ENCODE results near the gene RIPPLY2.

The RIPPLY2 gene

DNA sequence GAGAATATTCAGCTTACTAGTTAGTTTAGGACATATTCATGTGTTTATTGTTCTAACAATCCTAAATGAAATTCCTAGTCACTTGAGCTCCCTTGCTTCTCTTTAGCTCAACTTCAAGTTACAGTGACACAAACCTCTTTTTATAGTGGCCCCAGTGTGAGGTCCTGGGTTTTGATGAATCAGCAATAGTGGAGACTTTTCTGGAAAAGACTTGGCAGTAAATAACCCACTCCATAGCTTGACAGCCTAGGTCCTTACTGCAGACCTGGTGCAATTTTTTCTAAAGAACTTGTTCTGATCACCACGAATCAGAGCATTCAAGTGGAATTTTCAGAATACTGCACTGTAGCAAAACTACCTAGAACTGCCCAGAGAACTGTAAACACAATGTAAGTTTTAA is 6.9 kb upstream of the RIPPLY2 start:
- in situ Hi-C loops (cut with HindIII; ENCODE audit: low pct_unique_long_range_greater_than_20kb, low sequenced_read_pairs), result no loop called here
- no peak for TF ChIP-seq JUND (IDR thresholded peaks at IDR 0.05; ENCODE audit: low read depth)
- no peak for DNase-seq (ENCODE audit: low read depth in 1 of 2, low spot score in 1 of 2)

GRCh38 chr6:83847179-83847578 is 6.0 kb upstream of the RIPPLY2 start:
- no peak for TF ChIP-seq JUND (IDR thresholded peaks at IDR 0.05; ENCODE audit: low read depth)
- no peak for DNase-seq (ENCODE audit: low read depth in 1 of 2, low spot score in 1 of 2)
- in situ Hi-C loops (cut with HindIII; ENCODE audit: low pct_unique_long_range_greater_than_20kb, low sequenced_read_pairs), result no loop called here

DNA sequence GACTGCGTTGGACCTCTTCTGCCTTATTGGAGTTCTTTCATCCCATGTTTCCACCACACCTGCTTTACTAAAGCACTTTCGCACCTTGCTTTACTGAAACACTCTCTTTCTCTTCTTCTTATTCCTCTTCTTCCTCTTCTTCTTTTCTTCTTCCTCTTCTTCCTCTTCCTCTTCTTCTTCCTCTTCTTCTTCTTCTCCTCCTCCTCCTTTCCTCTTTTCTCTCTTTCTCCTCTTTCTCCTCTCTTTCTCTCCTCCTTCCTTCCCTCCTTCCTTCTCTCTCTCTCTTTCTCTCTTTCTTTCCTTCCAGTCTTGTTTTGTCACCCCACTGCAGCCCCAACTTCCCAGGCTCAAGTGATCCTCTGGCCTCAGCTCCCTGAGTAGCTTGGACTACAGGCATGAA is 4.0 kb upstream of the RIPPLY2 start:
- in situ Hi-C loops (cut with HindIII; ENCODE audit: low pct_unique_long_range_greater_than_20kb, low sequenced_read_pairs), result no loop called here
- DNase-seq (ENCODE audit: low read depth in 1 of 2, low spot score in 1 of 2), result no peak
- TF ChIP-seq JUND (IDR thresholded peaks at IDR 0.05; ENCODE audit: low read depth), result no peak

GRCh38 chr6:83849610-83850009 is 3.5 kb upstream of the RIPPLY2 start:
- no peak for DNase-seq (ENCODE audit: low read depth in 1 of 2, low spot score in 1 of 2)
- no peak for TF ChIP-seq JUND (IDR thresholded peaks at IDR 0.05; ENCODE audit: low read depth)
- in situ Hi-C loops (cut with HindIII; ENCODE audit: low pct_unique_long_range_greater_than_20kb, low sequenced_read_pairs), result no loop called here

DNA sequence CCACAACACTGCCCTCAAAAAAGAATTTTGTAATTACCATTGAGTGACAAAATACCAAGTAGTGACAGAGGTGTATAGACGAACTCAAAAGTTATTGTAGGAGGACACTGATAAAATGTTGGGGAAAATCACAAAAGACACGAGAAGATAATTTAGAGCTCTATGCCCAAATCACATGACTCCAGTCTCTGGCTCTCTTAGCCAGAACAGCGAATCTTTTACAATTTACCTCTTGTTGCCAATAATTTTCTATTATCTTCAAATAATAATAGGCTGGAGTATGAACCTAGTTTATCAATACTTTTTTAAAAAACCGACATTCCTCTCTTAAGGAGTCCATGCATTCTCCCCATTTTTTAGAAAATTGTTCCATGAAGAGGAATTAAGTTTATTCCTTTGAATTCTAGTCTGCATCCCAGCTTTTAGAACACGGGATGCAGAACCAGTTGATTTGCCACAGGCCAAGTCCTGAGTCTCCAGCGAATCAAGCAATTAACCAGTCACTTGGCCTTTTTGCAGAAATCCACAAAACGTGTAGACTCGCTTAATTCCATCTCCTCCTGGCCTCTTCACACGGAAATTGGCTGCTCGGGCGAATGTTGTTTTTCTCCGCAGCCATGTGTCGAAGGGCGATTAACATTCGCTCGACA is 507 bp upstream of the RIPPLY2 start:
- in situ Hi-C loops (cut with HindIII; ENCODE audit: low pct_unique_long_range_greater_than_20kb, low sequenced_read_pairs), result no loop called here

DNA sequence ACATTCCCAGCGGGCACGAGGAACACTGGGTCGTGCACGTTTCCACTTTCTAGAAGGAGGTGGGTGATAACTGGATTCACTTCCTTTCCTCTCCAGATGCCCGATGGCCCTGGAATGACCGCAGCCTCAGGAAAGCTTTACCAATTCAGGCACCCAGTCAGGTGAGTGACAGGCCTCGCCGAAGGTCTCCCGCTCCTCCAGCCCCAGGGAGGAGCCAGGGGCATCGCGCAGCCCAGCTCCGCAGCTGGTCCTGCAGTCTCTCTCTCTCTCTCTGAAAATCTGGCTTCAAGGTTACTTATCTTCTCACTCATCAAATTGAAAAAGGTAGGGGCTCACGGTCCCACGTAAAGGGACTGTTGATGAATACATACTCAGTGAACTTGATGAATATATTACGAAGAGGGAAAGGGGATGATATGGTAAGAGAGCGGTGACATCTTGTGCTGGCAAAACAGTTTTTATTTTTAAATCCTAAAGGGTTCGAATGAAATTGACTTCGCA is 891 bp downstream of the RIPPLY2 start:
- no peak for DNase-seq (ENCODE audit: low read depth in 1 of 2, low spot score in 1 of 2)
- no peak for TF ChIP-seq JUND (IDR thresholded peaks at IDR 0.05; ENCODE audit: low read depth)
- in situ Hi-C loops (cut with HindIII; ENCODE audit: low pct_unique_long_range_greater_than_20kb, low sequenced_read_pairs), result no loop called here

More for the DNA sequence above, 507 bp upstream of the RIPPLY2 start:
- TF ChIP-seq JUND (IDR thresholded peaks at IDR 0.05; ENCODE audit: low read depth), result no peak
- DNase-seq (ENCODE audit: low read depth in 1 of 2, low spot score in 1 of 2), result no peak

- no peak for DNase-seq (ENCODE audit: low read depth in 1 of 2, low spot score in 1 of 2)
- no peak for TF ChIP-seq JUND (IDR thresholded peaks at IDR 0.05; ENCODE audit: low read depth)
- in situ Hi-C loops (cut with HindIII; ENCODE audit: low pct_unique_long_range_greater_than_20kb, low sequenced_read_pairs), result no loop called here
Measured at GRCh38 chr6:83854766-83855165, 1.6 kb downstream of the RIPPLY2 start.

GRCh38 chr6:83859410-83860358 is 6.5 kb downstream of the RIPPLY2 start, which contains the start of gene CYB5R4:
CYB5R4 (plus strand) TSS chr6:83859689; CDS start chr6:83859783, 94 bp downstream.
- peak; percentile 87 to 96 for DNase-seq (ENCODE audit: low read depth in 1 of 2, low spot score in 1 of 2)
- in situ Hi-C loops (cut with HindIII; ENCODE audit: low pct_unique_long_range_greater_than_20kb, low sequenced_read_pairs), result no loop called here
- no peak for TF ChIP-seq JUND (IDR thresholded peaks at IDR 0.05; ENCODE audit: low read depth)

DNA sequence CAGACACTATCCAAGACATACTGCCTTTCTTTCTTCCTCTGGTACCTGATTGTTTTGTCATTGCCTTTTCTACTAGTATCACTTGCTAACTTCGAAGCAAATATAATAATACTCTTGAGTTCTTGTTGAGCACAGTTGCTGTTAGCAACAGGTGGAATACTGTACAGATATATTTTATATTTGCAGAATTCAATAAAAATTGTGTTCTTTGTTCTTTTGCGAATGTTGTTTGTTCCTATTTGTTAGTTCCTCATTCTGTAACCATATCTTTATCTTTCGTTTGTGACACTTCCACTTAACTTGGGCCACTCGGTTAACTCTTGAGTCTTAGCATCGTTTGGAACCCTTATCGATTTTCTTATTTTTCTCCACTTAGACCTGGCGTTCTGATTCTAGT is 7.2 kb downstream of the RIPPLY2 start:
- no peak for DNase-seq (ENCODE audit: low read depth in 1 of 2, low spot score in 1 of 2)
- in situ Hi-C loops (cut with HindIII; ENCODE audit: low pct_unique_long_range_greater_than_20kb, low sequenced_read_pairs), result no loop called here
- TF ChIP-seq JUND (IDR thresholded peaks at IDR 0.05; ENCODE audit: low read depth), result no peak

GRCh38 chr6:83860782-83861495 is 7.8 kb downstream of the RIPPLY2 start:
- TF ChIP-seq JUND (IDR thresholded peaks at IDR 0.05; ENCODE audit: low read depth), result no peak
- DNase-seq (ENCODE audit: low read depth in 1 of 2, low spot score in 1 of 2), result no peak
- in situ Hi-C loops (cut with HindIII; ENCODE audit: low pct_unique_long_range_greater_than_20kb, low sequenced_read_pairs), result no loop called here

- DNase-seq (ENCODE audit: low read depth in 1 of 2, low spot score in 1 of 2), result no peak
- in situ Hi-C loops (cut with HindIII; ENCODE audit: low pct_unique_long_range_greater_than_20kb, low sequenced_read_pairs), result no loop called here
- no peak for TF ChIP-seq JUND (IDR thresholded peaks at IDR 0.05; ENCODE audit: low read depth)
Measured at GRCh38 chr6:83862776-83863471, 9.8 kb downstream of the RIPPLY2 start.

GRCh38 chr6:83867043-83867442 is 13.9 kb downstream of the RIPPLY2 start:
- DNase-seq (ENCODE audit: low read depth in 1 of 2, low spot score in 1 of 2), result no peak
- TF ChIP-seq JUND (IDR thresholded peaks at IDR 0.05; ENCODE audit: low read depth), result no peak
- in situ Hi-C loops (cut with HindIII; ENCODE audit: low pct_unique_long_range_greater_than_20kb, low sequenced_read_pairs), result no loop called here
